Cardiac muscle cell (in vitro differentiated cells and primary cell): Measurements from ENCODE around the gene TMPRSS6. TPM values are rescaled to one million over a fixed set of nuclear protein-coding genes. Genes with fewer than 3 reads are reported as not detected.

Experiments
- DNase-seq, 2 donors: peaks; one replicate each; pipeline versions ENCODE4 v3.0.0 to v3.0.0-alpha.2; 2010 to 2017; ENCODE audit warnings: low read depth in 1 of 2, low spot score in 1 of 2
- H3K27ac ChIP-seq: fragments of 200-600 bp; sonication (generic); 2 replicates; pipeline ENCODE4 v1.5.1; 2016
- H3K27me3 ChIP-seq: fragments of 200-600 bp; sonication (generic); 2 replicates; pipeline ENCODE4 v1.6.0; 2016; ENCODE audit warnings: control low read depth
- H3K36me3 ChIP-seq: fragments of 200-600 bp; sonication (generic); 2 replicates; pipeline ENCODE4 v1.5.1; 2016; ENCODE audit warnings: control low read depth
- H3K4me1 ChIP-seq: fragments of 200-600 bp; sonication (generic); 2 replicates; pipeline ENCODE4 v1.8.1; 2017; ENCODE audit warnings: low read depth, mild to moderate bottlenecking, mixed run types
- H3K4me3 ChIP-seq: fragments of 200-600 bp; sonication (generic); 2 replicates; pipeline ENCODE4 v1.5.1; 2016; ENCODE audit warnings: mild to moderate bottlenecking
- H3K9me3 ChIP-seq: fragments of 200-600 bp; sonication (generic); 2 replicates; pipeline ENCODE4 v1.5.1; 2017; ENCODE audit warnings: low read depth, mild to moderate bottlenecking, control low read depth
- polyA plus RNA-seq: library from polyadenylated mRNA; unstranded; fragments of >200 nt; fragmentation: Nextera tagmentation; extraction: Ambion mirVana; gene quantifications from 2 replicates; pipeline ENCODE4 v1.2.1, GENCODE V29; 2016
- total RNA-seq: library from RNA; depleted of rRNA; stranded (reverse); fragments of >200 nt; gene quantifications from 2 replicates; pipeline ENCODE4 v1.2.3, GENCODE V29; 2016
- TF ChIP-seq, protein P1 (sequence below): IDR thresholded peaks from 2 replicates; pipeline ENCODE4 v1.5.1; 2012; ENCODE audit warnings: low read depth, mild to moderate bottlenecking, low read length

The TMPRSS6 gene
- total and polyA plus RNA-seq, 2 experiments from 2014 or later, result 0.11 TPM; not detected in 1

DNA sequence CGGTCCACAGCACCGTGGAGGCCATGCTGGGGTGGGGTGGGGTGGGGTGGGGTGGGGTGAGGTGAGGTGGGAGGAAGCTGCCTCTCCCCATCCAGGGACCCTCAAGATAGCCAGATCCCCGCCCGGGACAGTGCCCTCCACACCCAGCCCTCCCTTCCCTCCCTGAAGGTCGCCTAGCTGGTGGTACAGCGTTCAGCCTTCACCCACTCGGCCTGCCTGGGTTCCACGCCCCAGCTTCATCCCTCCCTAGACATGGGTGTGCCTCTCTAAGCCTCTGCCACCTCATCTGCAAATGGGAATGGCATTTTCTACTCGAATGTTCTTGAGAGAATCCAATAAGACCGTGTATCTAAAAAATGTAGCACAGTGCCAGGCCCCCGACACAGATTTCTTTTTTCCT lies 40.2 kb downstream of the TMPRSS6 start:
- Histone ChIP-seq H3K4me1 (no peaks in the 10 kb centered on the region), H3K36me3 (no peaks in the 10 kb centered on the region), H3K4me3 (no peak overlapping the region), H3K27ac (no peak overlapping the region), H3K27me3 (peaks cover 54% of the 10 kb centered on the region), H3K9me3 (no peaks in the 10 kb centered on the region)
- DNase-seq, result no peak
- TF ChIP-seq, protein P1, sequence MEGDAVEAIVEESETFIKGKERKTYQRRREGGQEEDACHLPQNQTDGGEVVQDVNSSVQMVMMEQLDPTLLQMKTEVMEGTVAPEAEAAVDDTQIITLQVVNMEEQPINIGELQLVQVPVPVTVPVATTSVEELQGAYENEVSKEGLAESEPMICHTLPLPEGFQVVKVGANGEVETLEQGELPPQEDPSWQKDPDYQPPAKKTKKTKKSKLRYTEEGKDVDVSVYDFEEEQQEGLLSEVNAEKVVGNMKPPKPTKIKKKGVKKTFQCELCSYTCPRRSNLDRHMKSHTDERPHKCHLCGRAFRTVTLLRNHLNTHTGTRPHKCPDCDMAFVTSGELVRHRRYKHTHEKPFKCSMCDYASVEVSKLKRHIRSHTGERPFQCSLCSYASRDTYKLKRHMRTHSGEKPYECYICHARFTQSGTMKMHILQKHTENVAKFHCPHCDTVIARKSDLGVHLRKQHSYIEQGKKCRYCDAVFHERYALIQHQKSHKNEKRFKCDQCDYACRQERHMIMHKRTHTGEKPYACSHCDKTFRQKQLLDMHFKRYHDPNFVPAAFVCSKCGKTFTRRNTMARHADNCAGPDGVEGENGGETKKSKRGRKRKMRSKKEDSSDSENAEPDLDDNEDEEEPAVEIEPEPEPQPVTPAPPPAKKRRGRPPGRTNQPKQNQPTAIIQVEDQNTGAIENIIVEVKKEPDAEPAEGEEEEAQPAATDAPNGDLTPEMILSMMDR, result no peak

DNA sequence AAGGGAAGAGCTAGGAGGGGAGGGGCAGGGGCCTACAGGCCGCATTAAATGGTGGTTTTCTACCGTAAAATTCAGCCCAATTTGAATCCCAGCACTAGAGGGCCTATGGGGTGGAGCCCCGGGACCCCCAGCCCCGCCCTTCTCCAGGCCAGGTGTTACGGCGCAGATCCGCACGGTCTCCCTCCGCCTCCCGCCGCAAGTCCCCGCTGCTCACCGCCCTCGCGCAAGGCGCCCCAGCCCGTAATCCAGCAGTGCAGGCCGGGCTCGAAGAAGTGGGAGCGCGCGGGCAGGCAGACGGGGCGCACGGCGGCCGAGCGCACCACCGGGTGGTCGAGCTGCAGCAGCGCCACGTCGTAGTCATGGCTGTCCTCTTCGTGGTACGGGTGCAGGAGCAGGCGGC lies 40.7 kb downstream of the TMPRSS6 start:
- Histone ChIP-seq H3K4me1 (no peaks in the 10 kb centered on the region), H3K9me3 (no peaks in the 10 kb centered on the region), H3K36me3 (no peaks in the 10 kb centered on the region), H3K27me3 (peaks cover 50% of the 10 kb centered on the region), H3K27ac (no peak overlapping the region), H3K4me3 (no peak overlapping the region)
- peak in 1 of 2 donors; percentile 34 for DNase-seq
- TF ChIP-seq, protein P1, result no peak

DNA sequence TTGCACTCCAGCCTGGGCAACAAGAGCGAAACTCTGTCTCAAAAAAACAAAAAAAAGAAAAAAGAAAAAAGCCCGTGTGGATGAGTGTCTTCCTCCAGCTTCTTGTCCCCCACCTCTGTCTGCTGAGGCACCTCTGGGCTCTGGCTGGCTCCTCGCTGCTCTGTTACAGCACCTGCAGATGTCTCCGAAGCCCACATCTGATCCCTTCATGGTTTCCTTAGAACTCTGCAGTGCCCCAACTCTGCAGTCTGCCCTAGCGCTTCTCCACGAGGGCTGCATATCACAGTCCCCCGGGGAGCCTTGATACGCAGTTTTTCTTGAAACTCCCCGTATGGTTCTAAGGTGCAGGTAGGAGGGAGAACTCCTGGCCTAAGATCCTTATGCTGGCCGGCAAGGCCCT lies 42.1 kb downstream of the TMPRSS6 start:
- Histone ChIP-seq H3K27me3 (peaks cover 43% of the 10 kb centered on the region), H3K4me1 (no peaks in the 10 kb centered on the region), H3K27ac (no peak overlapping the region), H3K36me3 (no peaks in the 10 kb centered on the region), H3K4me3 (no peak overlapping the region), H3K9me3 (no peaks in the 10 kb centered on the region)
- no peak for DNase-seq
- TF ChIP-seq, protein P1, result no peak

DNA sequence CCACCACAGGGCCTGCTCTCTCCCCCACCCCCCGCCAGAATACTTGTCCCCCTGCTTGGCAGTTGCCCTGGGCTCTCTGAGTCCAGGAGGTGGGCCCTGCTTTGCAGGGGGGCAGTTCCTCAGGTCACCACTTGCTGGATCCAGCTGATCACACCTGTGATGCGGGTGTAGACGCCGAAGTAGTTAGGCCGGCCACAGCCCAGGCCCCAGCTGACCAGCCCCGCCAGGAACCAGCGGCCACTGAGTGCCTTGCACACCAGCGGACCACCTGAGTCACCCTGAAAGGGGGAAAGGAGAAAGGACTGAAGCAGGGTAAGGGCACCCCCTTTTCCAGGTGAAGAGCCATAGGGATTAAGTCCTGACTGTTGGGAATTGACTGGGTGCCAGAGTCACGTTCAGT lies 43.6 kb downstream of the TMPRSS6 start:
- Histone ChIP-seq H3K27me3 (peaks cover 36% of the 10 kb centered on the region), H3K36me3 (no peaks in the 10 kb centered on the region), H3K27ac (no peak overlapping the region), H3K4me1 (no peaks in the 10 kb centered on the region), H3K4me3 (no peak overlapping the region), H3K9me3 (no peaks in the 10 kb centered on the region)
- no peak for DNase-seq
- TF ChIP-seq, protein P1, result no peak

DNA sequence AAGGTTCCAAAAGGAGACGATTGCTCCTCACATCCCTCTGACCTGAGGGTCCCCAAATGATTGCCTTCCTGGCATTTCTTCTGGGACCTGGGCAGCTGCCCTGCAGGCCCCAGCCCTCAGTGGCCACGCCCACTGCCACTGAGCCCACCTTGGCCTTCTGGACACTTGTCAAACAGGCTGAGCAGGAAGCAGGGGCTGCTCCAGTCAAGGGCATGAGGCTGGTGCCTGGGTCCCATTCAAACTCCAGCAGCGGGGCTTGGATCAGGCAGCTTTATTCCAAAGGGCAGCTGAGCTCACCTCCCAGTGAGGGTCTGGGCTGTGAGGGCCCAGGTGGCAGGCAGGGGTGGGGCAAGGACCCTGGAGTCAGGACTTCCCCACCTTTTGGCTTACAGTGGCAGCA lies 44.3 kb downstream of the TMPRSS6 start:
- Histone ChIP-seq H3K4me1 (no peaks in the 10 kb centered on the region), H3K9me3 (no peaks in the 10 kb centered on the region), H3K4me3 (no peak overlapping the region), H3K27me3 (peaks cover 28% of the 10 kb centered on the region), H3K36me3 (no peaks in the 10 kb centered on the region), H3K27ac (no peak overlapping the region)
- TF ChIP-seq, protein P1, result no peak
- no peak for DNase-seq

DNA sequence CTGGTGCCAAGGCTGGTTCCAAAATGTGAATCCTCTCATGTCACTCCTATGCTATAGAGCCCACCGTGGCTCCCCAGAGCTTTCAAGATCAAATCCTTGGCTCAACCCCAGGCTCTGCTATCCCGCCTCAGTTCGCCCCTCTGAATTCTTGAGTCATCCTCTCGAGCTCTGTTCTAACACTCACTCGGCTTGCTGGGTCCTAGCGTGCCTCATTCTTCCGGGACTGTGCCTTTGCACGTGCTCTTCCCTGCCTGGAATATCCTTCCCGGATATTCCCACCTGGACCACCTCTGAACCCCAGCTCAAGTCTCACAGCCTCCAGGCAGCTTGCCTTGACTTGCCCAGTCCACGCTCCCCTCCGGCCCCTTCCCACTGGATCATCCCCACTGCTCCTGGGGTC lies 45.0 kb downstream of the TMPRSS6 start:
- no peak overlapping the region for H3K27ac ChIP-seq
- no peaks in the 10 kb centered on the region for H3K9me3 ChIP-seq
- H3K36me3 ChIP-seq, result no peaks in the 10 kb centered on the region
- peaks cover 21% of the 10 kb centered on the region for H3K27me3 ChIP-seq
- H3K4me3 ChIP-seq, result no peak overlapping the region
- DNase-seq, result no peak
- TF ChIP-seq, protein P1, result no peak
- no peaks in the 10 kb centered on the region for H3K4me1 ChIP-seq
